HEK293T (cell line): ENCODE data around the gene NEU1.

Experiments
- ARNT ChIP-seq: fragments of 450-650 bp; IDR thresholded peaks from 2 replicates; pipeline ENCODE4 v1.6.1; 2017; ENCODE audit warnings: mild to moderate bottlenecking
- ELF4 ChIP-seq: fragments of 450-650 bp; IDR thresholded peaks from 2 replicates; pipeline ENCODE4 v1.6.1; 2017; ENCODE audit warnings: antibody characterized with exemption
- FOXM1 ChIP-seq: fragments of 450-650 bp; IDR thresholded peaks from 2 replicates; pipeline ENCODE4 v1.6.1; 2017; ENCODE audit warnings: mild to moderate bottlenecking, borderline replicate concordance
- HDGF ChIP-seq: fragments of 450-650 bp; IDR thresholded peaks from 2 replicates; pipeline ENCODE4 v1.6.1; 2017; ENCODE audit warnings: antibody characterized with exemption, borderline replicate concordance
- NFRKB ChIP-seq: fragments of 450-650 bp; IDR thresholded peaks from 2 replicates; pipeline ENCODE4 v1.6.1; 2016; ENCODE audit warnings: mild to moderate bottlenecking, moderate library complexity
- SP1 ChIP-seq: fragments of 450-650 bp; IDR thresholded peaks from 2 replicates; pipeline ENCODE4 v1.6.1; 2017

DNA sequence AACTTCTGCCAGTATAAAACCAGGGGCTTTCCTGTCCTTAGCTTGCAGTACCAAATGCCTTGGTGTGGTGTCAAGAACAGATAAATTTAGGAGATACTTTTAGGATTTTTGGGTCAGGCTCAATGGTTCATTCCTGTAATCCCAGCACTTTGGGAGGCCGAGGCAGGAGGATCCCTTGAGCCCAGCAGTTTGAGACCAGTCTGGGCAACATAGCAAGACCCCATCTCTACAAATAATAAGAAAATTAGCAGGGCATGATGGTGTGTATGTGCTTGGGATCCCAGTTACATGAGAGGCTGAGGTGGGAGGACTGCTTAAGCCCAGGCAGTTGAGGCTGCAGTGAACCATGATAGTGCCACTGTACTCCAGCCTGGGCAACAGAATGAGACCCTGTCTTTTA, 42.4 kb upstream of the NEU1 start:
- TF ChIP-seq HDGF (no peak), ELF4 (no peak), SP1 (no peak), FOXM1 (no peak), ARNT (no peak), NFRKB (no peak)
